ENCODE measurements around the gene MEX3D.

MEX3D gene

GRCh38 chr19:1593501-1593772 lies 25.3 kb upstream of the MEX3D start:
- no peak for DNase-seq (ENCODE audit: low read depth)

- DNase-seq (ENCODE audit: low read depth): peak; percentile 78
Observed at GRCh38 chr19:1592755-1593500, 24.8 kb upstream of the MEX3D start, which contains the start of gene MBD3. TSS of gene MBD3 (minus strand) at chr19:1592865. CDS start at chr19:1592631, 234 bp downstream.

DNA sequence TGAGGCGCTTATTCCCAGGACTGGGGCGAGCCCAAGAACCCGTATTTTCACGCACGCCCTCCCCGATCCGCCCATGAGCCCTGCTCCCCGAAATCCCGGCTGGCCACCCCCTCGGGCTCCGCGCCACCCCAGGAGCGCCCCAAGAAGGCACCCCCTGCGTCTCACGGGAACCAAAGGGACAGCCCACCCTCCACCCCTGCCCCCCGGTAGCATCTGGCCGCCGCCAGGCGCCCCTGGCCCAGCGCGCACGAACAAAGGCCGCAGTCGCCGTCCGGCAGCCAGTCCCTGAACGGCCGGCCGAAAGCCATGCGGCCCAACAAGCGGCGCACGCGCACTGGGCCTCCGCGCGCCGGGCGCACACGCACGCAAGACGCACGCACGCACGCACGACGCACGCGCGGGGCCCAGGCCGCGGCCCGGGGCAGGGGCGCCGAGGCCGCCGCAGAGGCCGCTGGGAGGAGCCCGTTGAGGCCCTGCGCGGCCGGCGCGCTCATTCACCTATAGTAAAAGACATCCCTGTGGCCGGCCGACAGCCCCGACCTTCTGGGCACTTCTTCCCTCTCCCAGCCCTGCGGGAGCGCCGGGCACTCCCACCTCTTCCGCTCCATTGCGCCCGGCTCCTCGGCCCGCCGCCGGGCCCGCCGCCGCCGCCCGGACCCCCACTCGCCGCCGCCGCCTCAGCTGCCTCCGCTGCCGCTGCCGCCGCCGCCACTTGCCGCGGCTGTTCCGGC lies 24.1 kb upstream of the MEX3D start:
- DNase-seq (ENCODE audit: low read depth): peak; percentile 70

DNA sequence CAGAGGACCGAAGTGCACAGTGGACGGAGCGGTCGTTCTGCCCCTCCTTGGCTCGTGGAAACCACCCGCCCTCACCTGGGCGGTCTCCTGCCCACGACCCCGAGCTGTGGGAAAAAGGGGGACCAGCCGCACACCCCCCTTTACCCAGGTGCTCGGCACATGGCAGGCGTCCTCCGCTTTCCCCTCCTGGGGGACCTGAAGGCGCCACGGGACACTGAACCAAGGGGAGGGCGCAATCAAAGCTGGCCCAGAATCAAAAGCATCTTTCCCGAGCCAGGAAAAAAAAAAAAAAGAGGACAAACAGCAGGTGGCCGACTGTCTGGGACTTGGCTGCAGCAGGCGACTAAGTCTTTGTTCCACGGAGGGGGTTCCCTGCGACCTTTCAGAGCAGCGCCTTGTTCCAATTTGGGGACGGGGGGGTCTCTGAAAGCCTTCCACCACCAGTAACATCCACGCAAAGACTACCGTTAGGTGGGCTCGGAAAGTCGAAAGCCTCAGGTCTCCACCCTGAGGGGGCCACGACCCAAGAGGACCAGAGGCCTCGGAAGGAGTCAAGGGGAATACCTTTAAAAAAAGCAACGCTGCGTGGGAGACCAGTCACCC lies 23.4 kb upstream of the MEX3D start:
- no peak for DNase-seq (ENCODE audit: low read depth)

GRCh38 chr19:1590641-1591397 lies 22.7 kb upstream of the MEX3D start:
- no peak for DNase-seq (ENCODE audit: low read depth)

DNA sequence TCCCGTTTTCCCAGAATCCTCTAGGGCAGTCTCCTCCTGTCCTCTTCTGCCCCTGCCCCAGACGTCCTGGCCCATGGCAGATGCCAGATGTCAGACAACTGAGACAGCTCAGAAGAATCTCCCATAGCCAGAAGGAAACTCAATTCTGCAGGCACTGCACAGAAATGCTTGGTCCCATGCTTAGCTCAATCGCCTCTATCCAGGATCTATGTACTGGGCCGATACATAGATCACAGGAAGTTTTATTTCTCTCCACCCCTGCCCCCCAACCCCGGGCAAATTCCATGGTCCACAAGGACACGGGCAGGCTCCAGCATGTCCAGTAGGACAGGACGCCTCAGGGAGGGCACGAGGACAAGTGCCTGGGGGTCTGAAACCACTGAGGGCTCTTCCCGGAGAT lies 19.7 kb upstream of the MEX3D start:
- DNase-seq (ENCODE audit: low read depth): no peak

- DNase-seq (ENCODE audit: low read depth): no peak
Observed at GRCh38 chr19:1585243-1585580, 17.1 kb upstream of the MEX3D start.

DNA sequence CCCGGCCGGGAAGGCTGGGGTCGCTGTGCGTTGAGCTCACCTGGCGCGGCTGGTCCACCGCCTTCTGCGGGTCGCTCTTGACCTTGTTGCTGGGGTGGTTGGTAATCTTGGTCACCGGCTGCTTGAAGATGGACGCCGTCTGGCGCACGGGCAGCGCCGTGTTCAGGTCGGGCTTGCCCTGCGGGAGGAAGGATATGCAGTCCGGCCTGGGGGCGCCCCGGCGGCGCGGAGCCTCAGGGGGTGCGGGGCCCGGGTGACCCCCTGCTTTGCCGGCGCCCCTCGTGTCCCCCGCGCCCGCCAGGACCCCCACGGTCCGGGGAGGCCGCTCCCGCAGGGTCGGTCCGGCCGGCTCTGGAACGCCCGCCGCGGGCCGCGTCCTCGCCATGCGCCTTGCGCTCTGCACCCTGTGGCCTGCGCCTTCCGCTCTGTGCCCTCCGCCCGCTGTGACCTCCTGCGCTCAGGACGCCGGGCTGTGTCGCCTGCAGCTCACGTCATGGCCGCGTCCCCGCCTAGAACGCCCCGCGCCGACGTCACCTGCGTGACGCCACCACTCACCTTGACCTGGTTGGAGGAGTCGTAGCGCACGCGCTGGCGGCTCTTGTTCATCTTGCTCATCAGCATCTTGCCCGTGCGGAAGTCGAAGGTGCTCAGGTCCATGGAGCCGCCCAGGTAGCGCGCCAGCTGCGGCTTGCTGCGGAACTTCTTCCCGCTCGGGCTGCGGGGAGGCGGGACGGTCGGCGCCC lies 16.5 kb upstream of the MEX3D start:
- no peak for DNase-seq (ENCODE audit: low read depth)

DNA sequence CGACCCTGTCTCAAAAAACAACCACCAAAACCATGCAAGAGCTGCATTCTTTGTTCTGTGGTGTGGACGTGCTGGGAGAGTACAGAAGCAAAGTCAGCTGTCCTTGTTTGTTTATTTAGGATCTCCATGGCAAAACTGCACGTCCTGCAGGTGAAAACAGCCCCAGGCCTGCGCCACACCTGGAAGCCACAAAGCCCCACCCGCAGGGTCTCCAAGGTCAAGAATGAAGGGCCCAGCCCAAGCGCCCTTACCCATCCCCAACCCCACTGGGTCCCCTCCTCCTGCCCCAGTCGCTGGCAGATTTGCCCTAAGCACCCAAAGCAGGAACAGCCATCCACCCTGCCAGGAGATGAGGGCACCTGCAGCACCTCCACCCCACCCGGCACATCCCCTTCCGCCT lies 14.1 kb upstream of the MEX3D start:
- DNase-seq (ENCODE audit: low read depth): no peak

DNA sequence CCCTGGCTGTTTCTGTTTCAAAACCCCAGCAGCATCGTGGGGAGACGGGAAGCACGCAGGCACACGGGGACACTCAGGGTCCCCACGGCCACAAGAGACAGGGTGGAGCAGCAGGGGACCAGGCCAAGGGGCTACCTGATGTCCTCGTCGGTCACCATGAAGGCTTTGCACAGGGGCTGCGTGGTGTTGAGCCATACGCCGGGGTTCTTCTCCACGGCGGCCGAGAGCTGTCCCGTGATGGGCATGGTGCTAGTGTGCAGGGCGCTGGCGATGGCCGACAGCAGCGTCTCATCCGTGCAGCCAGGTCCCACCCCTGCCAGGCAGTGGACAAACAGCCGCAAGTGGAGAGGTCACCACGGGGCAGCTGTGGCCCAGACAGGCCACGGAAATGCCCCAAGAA lies 12.8 kb upstream of the MEX3D start:
- DNase-seq (ENCODE audit: low read depth): no peak

DNA sequence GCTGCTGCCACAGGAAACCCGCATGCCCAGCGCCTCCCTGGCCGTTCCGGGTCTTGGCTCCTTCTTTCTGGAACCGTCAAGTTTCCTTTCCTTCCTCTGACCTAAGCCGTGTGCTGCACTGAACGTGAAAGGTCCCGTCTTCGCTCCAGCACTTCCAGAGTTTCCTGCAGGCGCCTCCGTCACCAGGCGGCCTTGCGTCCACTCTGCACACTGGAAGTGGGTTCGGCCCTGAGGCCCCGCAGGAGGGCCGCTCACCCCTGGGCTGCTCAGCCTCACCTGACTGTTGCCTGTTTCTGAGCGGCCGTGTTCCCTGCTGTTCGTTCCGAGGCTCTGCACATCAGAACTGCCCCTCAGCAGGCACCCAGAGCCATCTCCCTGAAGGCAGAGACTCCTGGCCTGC lies 12.3 kb upstream of the MEX3D start:
- DNase-seq (ENCODE audit: low read depth): no peak

DNA sequence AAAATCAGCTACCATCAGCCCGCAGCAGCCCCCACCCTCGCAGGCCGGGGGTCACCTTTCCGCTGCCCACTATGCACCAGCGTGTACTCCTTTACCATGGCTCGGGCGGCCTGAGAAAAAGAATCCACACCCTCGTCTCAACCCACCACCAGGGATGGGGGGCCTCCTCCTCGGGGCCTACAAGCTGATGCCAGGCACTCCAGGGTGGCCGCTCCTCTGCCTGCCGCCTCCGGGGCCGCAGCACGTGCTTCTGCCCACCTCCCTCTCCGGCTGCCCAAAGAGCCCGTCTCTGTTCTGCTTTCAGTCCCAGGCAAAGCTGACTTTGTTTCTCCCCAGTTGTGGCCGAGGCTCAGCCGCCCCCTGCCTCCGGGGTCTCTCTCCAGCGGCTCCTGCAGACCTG lies 11.1 kb upstream of the MEX3D start:
- no peak for DNase-seq (ENCODE audit: low read depth)

DNA sequence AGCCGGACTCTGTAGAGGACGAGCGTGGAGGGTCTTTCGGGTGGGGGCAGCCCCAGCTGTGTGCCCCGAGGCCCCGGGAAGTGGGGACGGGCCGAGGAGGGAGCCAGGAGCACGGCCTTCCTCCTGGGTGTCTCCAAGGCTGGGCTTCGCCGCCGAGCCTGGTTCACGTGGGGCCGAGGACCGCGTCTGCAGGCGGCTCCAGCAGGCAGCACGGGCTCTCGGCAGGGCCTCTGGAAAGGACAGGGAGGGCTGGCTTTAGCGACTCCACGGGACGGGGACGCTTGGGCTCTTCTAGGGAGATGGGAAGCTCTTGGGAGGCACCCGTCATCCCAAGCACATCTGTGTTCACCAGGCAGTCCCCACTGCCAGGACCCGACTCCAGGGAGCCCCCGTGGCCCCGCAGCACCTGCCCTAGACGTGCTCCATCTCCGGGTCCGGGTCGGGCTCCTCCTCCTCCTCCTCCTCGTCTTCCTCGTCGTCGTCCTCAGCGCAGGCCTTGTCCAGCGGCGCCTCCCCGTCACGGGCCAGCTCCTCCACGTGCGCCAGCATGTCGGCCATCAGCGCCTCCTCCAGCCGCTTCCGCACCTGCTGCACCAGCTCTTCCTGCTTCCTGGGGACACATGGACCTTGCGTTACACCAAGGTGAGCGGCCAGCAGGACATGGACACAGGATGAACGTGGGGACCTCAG lies 9.9 kb upstream of the MEX3D start:
- no peak for DNase-seq (ENCODE audit: low read depth)

- DNase-seq (ENCODE audit: low read depth): no peak
Observed at GRCh38 chr19:1577090-1577928, 9.2 kb upstream of the MEX3D start.

- DNase-seq (ENCODE audit: low read depth): no peak
Observed at GRCh38 chr19:1576242-1577089, 8.3 kb upstream of the MEX3D start.

GRCh38 chr19:1575323-1576241 lies 7.5 kb upstream of the MEX3D start:
- no peak for DNase-seq (ENCODE audit: low read depth)

- DNase-seq (ENCODE audit: low read depth): no peak
Observed at GRCh38 chr19:1574354-1575136, 6.4 kb upstream of the MEX3D start.

- DNase-seq (ENCODE audit: low read depth): no peak
Observed at GRCh38 chr19:1572795-1573194, 4.7 kb upstream of the MEX3D start.

All from T-helper 22 cell (primary cell).